K562 (cell line): ENCODE results near the gene TFEB. TPM values are rescaled to one million over a fixed set of nuclear protein-coding genes. Genes with fewer than 3 reads are reported as not detected.

Experiments
- BRF2 ChIP-seq: IDR thresholded peaks from 3 replicates; pipeline ENCODE4 v1.6.1; 2011; ENCODE audit warnings: borderline replicate concordance, mild to moderate bottlenecking; ENCODE audit not compliant: insufficient read length, insufficient read depth
- CHD1 ChIP-seq: fragments of 200-600 bp; sonication (generic); IDR thresholded peaks from one replicate; pipeline ENCODE4 v1.6.1; 2012; ENCODE audit warnings: mild to moderate bottlenecking, moderate library complexity, low read length, inconsistent platforms
- ELF1 ChIP-seq: fragments of 200-800 bp; sonication (Bioruptor generic); IDR thresholded peaks from 2 replicates; pipeline ENCODE4 v1.6.1; 2016; ENCODE audit warnings: missing genetic modification characterization, missing compliant biosample characterization
- ILF3 ChIP-seq: fragments of 450-650 bp; IDR thresholded peaks from 2 replicates; pipeline ENCODE4 v1.6.1; 2018; ENCODE audit warnings: antibody characterized with exemption, mild to moderate bottlenecking, moderate library complexity, borderline replicate concordance
- MTA2 ChIP-seq: fragments of 450-650 bp; IDR thresholded peaks from 2 replicates; pipeline ENCODE4 v1.6.1; 2016; ENCODE audit warnings: low read depth
- NFIC ChIP-seq: fragments of 450-650 bp; IDR thresholded peaks from 2 replicates; pipeline ENCODE4 v1.6.1; 2017; ENCODE audit warnings: mild to moderate bottlenecking, inconsistent platforms
- NR4A1 ChIP-seq, 2 experiments: fragments of 250-450 bp in 1 of 2; fragments of 450-650 bp in 1 of 2; sonication (Bioruptor Pico) in 1 of 2; IDR thresholded peaks; 2 replicates each; pipeline versions ENCODE4 v1.4.0 to v1.6.1; 2016 to 2020; ENCODE audit warnings: mild to moderate bottlenecking in 2 of 2, missing compliant biosample characterization in 1 of 2, missing genetic modification characterization in 1 of 2, moderate library complexity in 1 of 2
- SAFB2 ChIP-seq: fragments of 200-400 bp; formaldehyde crosslinking; IDR thresholded peaks from 2 replicates; pipeline ENCODE4 v1.6.1; 2018; ENCODE audit warnings: borderline replicate concordance, low read length, low read depth, moderate library complexity; ENCODE audit not compliant: severe bottlenecking
- TCF3 ChIP-seq: sonication (generic); formaldehyde crosslinking; IDR thresholded peaks from 2 replicates; pipeline ENCODE4 v1.4.0; 2020; ENCODE audit warnings: mild to moderate bottlenecking, missing genetic modification reagents
- ZBTB17 ChIP-seq: fragments of 450-650 bp; formaldehyde crosslinking; IDR thresholded peaks from 2 replicates; pipeline ENCODE4 v1.4.0; 2020; ENCODE audit warnings: mild to moderate bottlenecking
- ZNF121 ChIP-seq: sonication (generic); formaldehyde crosslinking; conservative IDR thresholded peaks from 2 replicates; pipeline ENCODE4 v1.8.0; 2022; ENCODE audit warnings: missing genetic modification reagents
- ZNF143 ChIP-seq: sonication (generic); formaldehyde crosslinking; IDR thresholded peaks from 2 replicates; pipeline ENCODE4 v1.9.0; 2022; ENCODE audit warnings: mild to moderate bottlenecking, missing genetic modification reagents
- ZNF197 ChIP-seq: fragments of 200-800 bp; sonication (Bioruptor generic); IDR thresholded peaks from 2 replicates; pipeline ENCODE4 v1.6.1; 2016; ENCODE audit warnings: low read depth, missing genetic modification characterization, missing compliant biosample characterization
- ZNF316 ChIP-seq: fragments of 450-650 bp; IDR thresholded peaks from 2 replicates; pipeline ENCODE4 v1.6.1; 2016
- ZNF324 ChIP-seq: fragments of 250-450 bp; sonication (Bioruptor Pico); IDR thresholded peaks from 2 replicates; pipeline ENCODE4 v1.4.0; 2020; ENCODE audit warnings: mild to moderate bottlenecking
- ZNF592 ChIP-seq: fragments of 450-650 bp; IDR thresholded peaks from 2 replicates; pipeline ENCODE4 v1.6.1; 2017; ENCODE audit warnings: antibody characterized with exemption, mild to moderate bottlenecking
- polyA plus RNA-seq, 8 experiments: library from polyadenylated mRNA; depleted of rRNA in 4 of 8; stranded (reverse) in 5 of 8; unstranded in 3 of 8; fragments of >200 nt; fragmentation: Nextera tagmentation in 2 of 8; fragmentation: Illumina TruSeq in 1 of 8; extraction: Ambion mirVana in 2 of 8; extraction: Trizol in 1 of 8; gene quantifications; 2 replicates each; pipeline versions ENCODE4 v1.2.1 to v1.2.3, GENCODE V29; 2011 to 2014; ENCODE audit warnings: inconsistent platforms in 1 of 8, missing spikeins in 1 of 8
- total RNA-seq, 7 experiments: library from RNA; depleted of rRNA in 6 of 7; stranded (reverse); fragments of >200 nt in 6 of 7; fragmentation: Illumina TruSeq in 2 of 7; extraction: Trizol in 2 of 7; gene quantifications; 2 replicates each; pipeline versions ENCODE4 v1.2.1 to v1.2.3, GENCODE V29; 2011 to 2021; ENCODE audit warnings: low replicate concordance in 1 of 7
- TF ChIP-seq, protein P1 (sequence below): IDR thresholded peaks from 2 replicates; pipeline ENCODE4 v1.6.1; 2011; ENCODE audit not compliant: insufficient read length; ENCODE audit errors: extremely low read depth
- TF ChIP-seq, protein P2 (sequence below): fragments of 250-450 bp; sonication (Bioruptor Pico); IDR thresholded peaks from 2 replicates; pipeline ENCODE4 v1.6.1; 2021; ENCODE audit warnings: mild to moderate bottlenecking

The TFEB gene
- total and polyA plus RNA-seq, 9 of the 15 experiments (the other 6 are each of a cell fraction or from before 2014, with no cell fraction given) = 0.04 to 4.7 (median 2.0) TPM

DNA sequence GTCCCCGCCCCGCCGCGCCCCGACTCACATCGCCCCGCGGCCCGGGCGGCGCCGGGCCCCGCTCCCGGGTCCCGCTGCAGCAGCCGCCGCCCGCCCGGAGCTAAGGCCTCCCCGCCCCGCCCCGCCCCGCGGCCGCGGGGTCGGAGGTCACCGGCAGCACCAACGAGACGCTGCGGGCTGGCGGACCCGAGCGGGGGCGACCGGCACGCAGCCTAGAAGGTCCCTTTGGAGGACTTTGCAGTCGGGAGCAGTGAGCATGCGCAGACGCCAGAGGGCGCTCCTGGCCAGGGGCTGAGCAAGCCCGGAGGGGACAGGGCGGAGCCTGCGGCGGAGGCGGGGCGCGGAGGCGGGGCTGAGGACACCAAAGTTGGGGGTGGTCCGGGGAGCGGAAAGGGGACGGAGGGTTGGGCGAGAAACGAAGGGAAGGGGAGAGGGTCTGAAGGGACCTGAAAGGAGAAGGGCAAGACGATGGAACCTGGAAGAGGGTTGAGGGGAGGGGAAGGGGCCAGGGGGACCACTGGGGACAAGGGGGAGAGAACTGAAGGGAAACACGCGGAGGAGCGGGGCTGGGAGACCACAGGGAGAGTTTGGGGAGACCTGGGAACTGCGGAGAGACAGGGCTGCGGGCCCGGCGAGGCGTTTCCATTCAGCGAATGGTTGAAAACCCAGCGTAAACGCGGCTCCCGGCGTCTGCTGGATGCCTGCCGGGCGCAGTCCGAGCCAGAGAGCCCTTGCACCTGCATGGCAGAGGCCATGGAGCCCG is 44.6 kb upstream of the TFEB start, which contains the start of gene FRS3 (continued):
- TF ChIP-seq ZNF592 (no peak), BRF2 (no peak), MTA2 (0 out of 2 replicates have a peak, but pooled peaks have one; percentile 13), ZNF143 (CRISPR knock-in tag) (peak; percentile 62; the same call in 1 of the 2 replicates), CHD1 (no peak), ILF3 (no peak), ELF1 (no peak), ZNF324 (CRISPR knock-in tag) (peak; percentile 34; the same call in 1 of the 2 replicates), SAFB2 (no peak), ZBTB17 (CRISPR knock-in tag) (no peak), TCF3 (CRISPR knock-in tag) (peak; percentile 54), ZNF121 (no peak), NFIC (peak; percentile 26; the same call in 1 of the 2 replicates), ZNF316 (no peak), ZNF197 (CRISPR knock-in tag) (peak; percentile 69; the same call in 1 of the 2 replicates), NR4A1 (CRISPR knock-in tag; IDR thresholded peaks at IDR 0.05) (no peak), NR4A1 (tag; IDR thresholded peaks at IDR 0.05) (no peak)
- TF ChIP-seq, protein P1, sequence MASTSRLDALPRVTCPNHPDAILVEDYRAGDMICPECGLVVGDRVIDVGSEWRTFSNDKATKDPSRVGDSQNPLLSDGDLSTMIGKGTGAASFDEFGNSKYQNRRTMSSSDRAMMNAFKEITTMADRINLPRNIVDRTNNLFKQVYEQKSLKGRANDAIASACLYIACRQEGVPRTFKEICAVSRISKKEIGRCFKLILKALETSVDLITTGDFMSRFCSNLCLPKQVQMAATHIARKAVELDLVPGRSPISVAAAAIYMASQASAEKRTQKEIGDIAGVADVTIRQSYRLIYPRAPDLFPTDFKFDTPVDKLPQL = no peak
- TF ChIP-seq, protein P2, sequence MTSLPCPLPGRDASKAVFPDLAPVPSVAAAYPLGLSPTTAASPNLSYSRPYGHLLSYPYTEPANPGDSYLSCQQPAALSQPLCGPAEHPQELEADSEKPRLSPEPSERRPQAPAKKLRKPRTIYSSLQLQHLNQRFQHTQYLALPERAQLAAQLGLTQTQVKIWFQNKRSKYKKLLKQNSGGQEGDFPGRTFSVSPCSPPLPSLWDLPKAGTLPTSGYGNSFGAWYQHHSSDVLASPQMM (CRISPR knock-in tag) = no peak
